ENCODE measurements around the gene IMMP2L.

Gene IMMP2L

DNA sequence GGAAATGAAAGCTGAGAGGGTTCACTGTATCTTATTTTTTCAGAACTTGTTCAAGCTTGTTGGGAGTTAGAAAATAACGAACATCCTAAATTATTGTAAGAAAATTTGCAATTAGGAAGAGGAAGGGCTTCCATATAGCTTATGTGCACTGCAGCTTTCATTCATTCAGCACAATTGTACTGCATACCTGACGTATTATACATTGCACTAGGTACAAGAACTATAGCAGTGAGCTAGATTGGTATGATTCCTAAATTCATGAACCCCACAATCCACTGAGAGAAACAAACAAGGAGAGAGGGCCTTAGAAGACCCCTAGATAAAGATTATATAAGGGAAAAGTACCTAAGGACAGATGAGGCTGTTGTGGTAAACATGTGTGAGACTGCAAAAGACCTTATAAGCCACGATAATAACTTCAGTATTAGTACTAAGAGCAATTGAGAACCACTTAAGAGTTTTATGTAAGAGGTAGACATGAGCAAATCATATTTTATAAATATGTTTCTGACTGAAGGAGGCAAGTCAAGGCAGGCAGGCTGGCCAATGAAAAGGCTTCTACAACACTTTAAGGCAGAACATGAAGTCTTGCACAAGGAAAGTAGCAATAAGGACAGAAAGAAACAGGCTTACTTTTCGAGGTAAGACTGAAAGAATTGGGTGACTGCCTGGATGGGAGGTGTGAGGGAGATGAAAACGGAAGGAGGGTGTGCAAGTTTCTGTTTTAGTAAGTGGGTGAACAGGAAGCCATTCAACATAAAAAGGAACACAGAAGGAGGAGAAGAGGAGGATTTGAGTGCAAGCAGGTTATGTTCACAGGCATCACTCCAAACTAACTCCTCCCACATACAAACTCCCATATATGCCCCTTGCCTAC, 549.3 kb downstream of the IMMP2L start:
- no peak for DNase-seq

GRCh38 chr7:111012149-111012548, 550.1 kb downstream of the IMMP2L start:
- DNase-seq = no peak

DNA sequence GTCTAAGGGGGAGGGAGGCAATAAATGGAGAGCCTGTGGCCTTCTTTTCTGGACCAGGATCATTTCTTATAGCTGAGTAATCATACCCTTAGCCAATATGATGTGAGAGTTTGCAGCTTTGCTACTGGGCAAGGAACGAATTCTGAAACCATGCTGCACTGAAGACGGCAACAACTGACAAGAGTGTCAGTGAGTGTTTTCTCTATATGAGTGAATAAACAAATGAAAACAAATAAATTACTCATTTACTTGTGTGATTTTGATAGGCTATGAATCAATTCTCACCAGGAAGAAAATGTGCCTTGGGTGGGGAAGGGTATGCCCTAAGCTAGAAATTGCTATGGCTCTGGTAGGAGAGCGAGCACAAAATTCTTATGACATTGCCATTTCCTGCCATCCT, 550.8 kb downstream of the IMMP2L start:
- DNase-seq = peak; percentile 26

GRCh38 chr7:111010798-111011197, 551.5 kb downstream of the IMMP2L start:
- no peak for DNase-seq

DNA sequence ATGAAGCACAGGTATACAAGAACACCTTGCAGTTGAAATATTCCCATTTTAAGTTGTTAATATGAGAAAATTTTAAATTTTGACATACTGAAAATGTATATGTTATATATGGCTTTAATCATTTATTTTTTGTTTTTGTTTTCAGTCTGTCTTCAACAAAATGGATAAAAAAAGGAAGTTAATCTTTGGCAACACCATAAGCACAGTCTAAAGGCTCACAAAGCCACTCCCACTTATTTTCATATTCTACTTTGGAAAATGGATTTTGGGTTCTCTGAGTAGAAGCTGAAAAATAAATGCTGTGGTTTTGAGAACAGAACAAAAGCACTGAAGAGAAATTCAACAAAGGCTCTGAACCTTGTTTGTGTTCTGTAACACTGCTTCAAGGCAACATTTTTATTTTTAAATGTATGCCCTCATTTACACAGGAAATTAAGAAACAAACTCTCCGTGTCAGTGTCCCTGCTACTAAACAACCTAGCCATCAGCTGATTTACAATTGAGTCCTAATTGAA, 552.7 kb downstream of the IMMP2L start:
- no peak for DNase-seq

DNA sequence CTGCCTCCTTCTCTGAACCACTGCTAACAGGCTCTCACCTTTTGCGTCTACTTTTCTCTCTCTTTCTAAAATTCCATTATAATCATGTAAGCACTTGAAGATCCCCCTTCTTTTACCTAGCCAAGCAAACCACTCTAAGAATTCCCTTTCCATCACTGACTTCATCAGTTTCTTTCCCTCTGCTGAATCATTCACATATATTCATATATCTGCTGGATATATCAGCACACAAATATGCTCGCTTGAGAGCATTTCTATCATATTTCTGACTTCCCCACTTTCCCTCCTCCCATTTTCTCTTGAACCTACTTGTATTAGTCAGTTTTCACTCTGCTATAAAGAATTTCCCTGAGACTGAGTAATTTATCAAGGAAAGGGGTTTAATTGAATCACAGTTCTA, 555.6 kb downstream of the IMMP2L start:
- peak; percentile 86 for DNase-seq

DNA sequence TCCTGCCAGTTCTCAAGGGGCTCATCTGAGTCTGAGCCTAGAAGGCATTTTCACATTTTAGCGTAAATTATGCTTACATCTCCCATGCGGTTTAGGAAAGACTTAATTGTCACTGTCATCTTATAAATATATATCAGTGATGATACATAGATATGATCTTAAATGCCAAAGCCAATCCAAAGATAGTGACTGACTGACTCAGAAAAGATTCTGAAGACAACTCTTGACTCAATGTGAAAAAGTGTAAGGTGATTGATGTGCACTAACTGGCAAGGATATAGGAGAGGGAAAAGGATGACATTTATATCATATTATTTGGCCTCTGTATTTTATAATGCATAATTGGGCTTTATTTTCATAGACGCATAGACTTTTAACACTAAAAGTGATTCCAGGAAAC, 556.3 kb downstream of the IMMP2L start:
- peak; percentile 9 for DNase-seq

GRCh38 chr7:111005445-111005844, 556.8 kb downstream of the IMMP2L start:
- DNase-seq = peak; percentile 18

DNA sequence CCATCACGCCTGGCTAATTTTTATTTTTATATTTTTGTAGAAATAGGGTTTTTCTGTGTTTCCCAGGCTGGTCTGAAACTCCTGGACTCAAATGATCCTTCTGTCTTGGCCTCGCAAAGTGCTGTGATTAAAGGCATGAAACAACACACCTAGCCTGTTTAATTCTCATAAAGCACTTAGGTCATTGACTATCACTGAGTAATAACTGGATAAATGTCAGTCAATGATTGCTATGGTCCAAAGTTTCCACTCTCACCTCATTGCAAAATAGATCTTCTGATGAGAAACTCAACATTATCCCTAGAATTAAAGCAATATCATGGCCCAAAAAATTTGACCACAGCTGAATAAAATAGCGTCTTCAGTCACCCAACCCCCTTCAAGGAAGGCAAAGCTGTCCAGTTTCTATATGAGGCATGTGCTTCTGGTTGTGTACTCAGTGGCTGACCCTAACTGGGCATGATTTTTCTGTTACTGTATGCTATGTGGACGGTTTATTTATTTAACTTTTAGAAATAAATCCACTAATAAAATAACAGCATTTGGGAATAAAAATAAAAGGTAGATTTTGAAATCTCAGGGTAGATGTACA, 557.9 kb downstream of the IMMP2L start:
- DNase-seq = no peak

- no peak for DNase-seq
These were observed 558.4 kb downstream of the IMMP2L start for GRCh38 chr7:111003883-111004282.

GRCh38 chr7:110994028-110994967, 568.0 kb downstream of the IMMP2L start:
- DNase-seq = no peak

GRCh38 chr7:110988890-110989501, 573.3 kb downstream of the IMMP2L start:
- no peak for DNase-seq

GRCh38 chr7:110988348-110988747, 573.9 kb downstream of the IMMP2L start:
- DNase-seq = no peak

- DNase-seq = no peak
These were observed 575.1 kb downstream of the IMMP2L start for GRCh38 chr7:110987127-110987693.

DNA sequence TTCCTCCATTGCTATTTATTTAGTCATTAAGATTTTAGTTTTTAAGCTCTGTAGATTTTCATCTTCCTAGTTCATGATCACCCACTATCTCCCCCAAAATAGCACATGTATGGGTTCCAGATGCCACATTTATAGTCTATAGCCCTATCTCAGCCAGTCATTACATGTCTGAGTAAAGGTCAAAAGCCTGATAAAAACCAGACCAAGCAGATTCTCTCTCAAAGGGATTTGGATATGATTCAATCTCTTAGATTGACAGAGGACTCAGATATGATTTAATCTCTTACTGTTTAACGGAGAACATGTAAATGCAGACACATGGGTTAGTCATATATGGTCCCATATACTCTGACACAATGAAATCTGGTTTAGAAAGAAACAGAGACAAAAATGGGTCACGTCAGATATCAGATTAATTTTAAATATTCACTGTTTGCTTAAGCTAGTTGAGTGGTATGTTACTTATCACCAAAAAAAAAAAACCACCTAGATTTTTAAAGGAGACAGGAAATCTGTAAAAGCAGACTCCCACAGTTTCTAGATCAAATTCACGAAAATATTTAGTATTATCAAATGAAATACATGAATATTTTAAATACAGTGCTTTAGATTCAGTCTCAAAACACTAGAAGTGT, 578.4 kb downstream of the IMMP2L start:
- DNase-seq = no peak

GRCh38 chr7:110977127-110977737, 585.1 kb downstream of the IMMP2L start:
- DNase-seq = peak; percentile 53

DNA sequence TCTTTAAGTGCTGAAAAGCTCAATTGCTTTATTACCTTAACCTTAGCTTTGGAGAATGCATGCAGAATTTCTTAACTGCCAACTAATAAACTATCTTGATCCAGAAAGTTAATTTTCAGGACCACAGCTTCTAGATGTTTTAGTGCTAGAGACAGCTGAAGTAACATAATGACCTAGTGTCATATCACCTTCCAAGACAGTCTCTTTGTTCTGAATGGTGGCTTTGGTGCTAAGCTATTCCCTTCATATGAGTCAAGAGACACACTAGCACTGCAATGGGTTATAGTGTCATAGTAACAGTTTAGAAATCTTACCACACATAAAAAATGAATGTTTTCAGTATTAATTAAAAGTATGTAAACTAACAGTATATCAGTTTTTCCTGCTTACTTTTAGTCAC, 586.8 kb downstream of the IMMP2L start:
- no peak for DNase-seq

DNA sequence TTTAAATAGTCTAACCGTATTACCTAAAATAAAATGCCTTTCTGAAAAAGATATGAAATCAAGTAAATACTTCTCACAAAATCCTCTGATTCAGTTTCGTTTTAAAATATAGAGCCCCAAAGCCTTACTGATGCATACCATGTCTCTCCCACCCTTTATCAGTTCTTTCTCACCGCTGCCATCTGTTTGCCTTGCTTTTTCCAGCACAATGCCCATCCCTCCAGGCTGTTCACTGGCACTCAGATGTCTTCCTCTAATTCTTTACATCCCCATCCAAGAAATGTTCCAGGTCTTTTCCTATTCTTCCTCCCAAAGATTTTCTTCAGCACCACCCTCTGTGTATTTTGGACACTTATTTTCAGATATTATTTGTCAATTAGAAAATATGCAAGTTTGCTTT, 587.9 kb downstream of the IMMP2L start:
- DNase-seq = no peak

GRCh38 chr7:110973196-110973990, 588.9 kb downstream of the IMMP2L start:
- DNase-seq = peak; percentile 64

DNA sequence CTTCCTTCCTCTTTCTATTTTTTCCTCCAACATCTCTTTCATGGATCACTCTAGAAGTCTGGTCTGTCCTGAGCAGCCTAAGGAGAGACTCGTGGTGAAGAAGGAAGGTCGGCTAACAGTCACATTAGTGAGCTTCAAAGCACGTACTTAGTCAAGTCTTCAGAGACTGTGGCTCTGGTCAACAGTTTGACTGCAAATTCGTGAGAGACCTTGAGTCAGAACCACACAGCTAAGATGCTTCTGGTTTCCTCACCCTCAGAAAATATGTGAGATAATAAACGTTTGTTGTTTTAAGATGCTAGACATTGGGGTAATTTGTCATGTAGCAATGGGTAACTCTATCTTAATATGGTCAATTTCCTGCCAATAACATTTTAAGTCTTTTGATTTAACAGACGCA, 597.5 kb downstream of the IMMP2L start:
- no peak for DNase-seq
